ENCODE measurements around the gene LRBA. TPM values are rescaled to one million over a fixed set of nuclear protein-coding genes. Genes with fewer than 3 reads are reported as not detected.

Gene LRBA
- total and polyA plus RNA-seq, 9 donors = 9.7 to 49.2 (median 30.4) TPM

DNA sequence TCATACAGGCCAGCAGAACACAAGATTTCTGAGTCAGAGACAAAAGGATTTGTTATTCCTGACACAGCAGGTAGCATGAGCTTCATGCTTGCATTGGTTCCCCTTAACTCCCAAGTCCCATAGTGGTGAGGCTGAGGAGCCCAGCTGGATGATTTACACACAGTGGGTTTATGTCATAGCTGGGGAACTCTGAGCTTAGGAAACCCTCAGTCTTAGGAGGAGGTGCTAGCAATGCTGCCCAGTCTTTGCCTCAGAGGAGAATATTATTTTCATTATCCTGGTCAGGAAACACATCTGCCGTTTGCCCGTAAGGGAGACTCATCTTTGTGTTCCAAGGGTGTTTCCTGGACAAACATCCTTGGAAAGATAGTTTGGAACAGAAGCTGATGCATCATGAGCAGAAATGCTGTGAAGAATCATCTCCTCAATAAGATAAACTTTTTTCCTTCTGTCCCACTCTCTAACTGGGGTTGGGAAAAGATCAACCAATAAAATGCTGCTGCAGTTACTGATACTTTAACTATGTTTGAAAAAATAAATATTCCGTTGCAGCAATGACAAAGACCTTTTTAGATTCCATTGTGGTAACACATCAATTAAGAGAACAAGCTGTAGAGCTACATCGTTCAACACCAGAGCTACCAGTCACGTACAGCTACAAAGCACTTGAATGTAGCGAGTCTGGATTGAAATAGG is 790.0 kb downstream of the LRBA start:
- no peaks in the 10 kb centered on the region for H3K9me3 ChIP-seq
- no peaks in the 10 kb centered on the region for H3K36me3 ChIP-seq
- H3K27ac ChIP-seq = no peak overlapping the region
- intact Hi-C loops (cut with DNase I) = loop anchor here in 1 of 4 donors (10.0 kb wide), 1 partner anchor 210 kb away; no protein-coding TSS in a partner anchor
- TF ChIP-seq, protein P1, sequence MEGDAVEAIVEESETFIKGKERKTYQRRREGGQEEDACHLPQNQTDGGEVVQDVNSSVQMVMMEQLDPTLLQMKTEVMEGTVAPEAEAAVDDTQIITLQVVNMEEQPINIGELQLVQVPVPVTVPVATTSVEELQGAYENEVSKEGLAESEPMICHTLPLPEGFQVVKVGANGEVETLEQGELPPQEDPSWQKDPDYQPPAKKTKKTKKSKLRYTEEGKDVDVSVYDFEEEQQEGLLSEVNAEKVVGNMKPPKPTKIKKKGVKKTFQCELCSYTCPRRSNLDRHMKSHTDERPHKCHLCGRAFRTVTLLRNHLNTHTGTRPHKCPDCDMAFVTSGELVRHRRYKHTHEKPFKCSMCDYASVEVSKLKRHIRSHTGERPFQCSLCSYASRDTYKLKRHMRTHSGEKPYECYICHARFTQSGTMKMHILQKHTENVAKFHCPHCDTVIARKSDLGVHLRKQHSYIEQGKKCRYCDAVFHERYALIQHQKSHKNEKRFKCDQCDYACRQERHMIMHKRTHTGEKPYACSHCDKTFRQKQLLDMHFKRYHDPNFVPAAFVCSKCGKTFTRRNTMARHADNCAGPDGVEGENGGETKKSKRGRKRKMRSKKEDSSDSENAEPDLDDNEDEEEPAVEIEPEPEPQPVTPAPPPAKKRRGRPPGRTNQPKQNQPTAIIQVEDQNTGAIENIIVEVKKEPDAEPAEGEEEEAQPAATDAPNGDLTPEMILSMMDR (IDR thresholded peaks at IDR 0.05) = no peak
- no peak for TF ChIP-seq POLR2A (IDR thresholded peaks at IDR 0.05)
- TF ChIP-seq EP300 (IDR thresholded peaks at IDR 0.05) = no peak
- 63 to 73% (median 65%) methylated on average over 6 of the region's 6 CpGs for WGBS, 3 donors
- DNase-seq = no peak
- no peak overlapping the region for H3K4me3 ChIP-seq
- no peaks in the 10 kb centered on the region for H3K27me3 ChIP-seq
- peaks cover 3% of the 10 kb centered on the region for H3K4me1 ChIP-seq (ENCODE audit: insufficient read depth)

GRCh38 chr4:150219841-150220240 is 795.2 kb downstream of the LRBA start:
- intact Hi-C loops (cut with DNase I) = loop anchor here (10.0 kb wide), 3 partner anchors 145 to 215 kb away; partner anchors contain the start of gene DCLK2 (in 1 of the 4)
- Histone ChIP-seq H3K4me1 (ENCODE audit: insufficient read depth) (peaks cover 1% of the 10 kb centered on the region), H3K36me3 (no peaks in the 10 kb centered on the region), H3K4me3 (no peak overlapping the region), H3K9me3 (no peaks in the 10 kb centered on the region), H3K27ac (no peak overlapping the region), H3K27me3 (no peaks in the 10 kb centered on the region)
- TF ChIP-seq, protein P1 (IDR thresholded peaks at IDR 0.05) = no peak
- TF ChIP-seq POLR2A (IDR thresholded peaks at IDR 0.05) = no peak
- no peak for TF ChIP-seq EP300 (IDR thresholded peaks at IDR 0.05)
- no peak for DNase-seq
- WGBS, 3 donors = 43 to 59% (median 54%) methylated on average over 4 of the region's 4 CpGs

GRCh38 chr4:150218447-150218846 is 796.6 kb downstream of the LRBA start:
- DNase-seq = no peak
- no peaks in the 10 kb centered on the region for H3K36me3 ChIP-seq
- H3K9me3 ChIP-seq = no peaks in the 10 kb centered on the region
- no peak overlapping the region for H3K4me3 ChIP-seq
- H3K27me3 ChIP-seq = no peaks in the 10 kb centered on the region
- H3K27ac ChIP-seq = no peak overlapping the region
- intact Hi-C loops (cut with DNase I) = loop anchor here in 3 of 4 donors (10.0 kb wide), 3 partner anchors 144 to 214 kb away; partner anchors contain the start of gene DCLK2 (in 1 of the 3)
- H3K4me1 ChIP-seq (ENCODE audit: insufficient read depth) = peaks cover 1% of the 10 kb centered on the region
- TF ChIP-seq POLR2A (IDR thresholded peaks at IDR 0.05) (no peak), EP300 (IDR thresholded peaks at IDR 0.05) (no peak)
- TF ChIP-seq, protein P1 (IDR thresholded peaks at IDR 0.05) = no peak
- 96 to 100% (median 98%) methylated on average over 2 of the region's 2 CpGs for WGBS, 3 donors

DNA sequence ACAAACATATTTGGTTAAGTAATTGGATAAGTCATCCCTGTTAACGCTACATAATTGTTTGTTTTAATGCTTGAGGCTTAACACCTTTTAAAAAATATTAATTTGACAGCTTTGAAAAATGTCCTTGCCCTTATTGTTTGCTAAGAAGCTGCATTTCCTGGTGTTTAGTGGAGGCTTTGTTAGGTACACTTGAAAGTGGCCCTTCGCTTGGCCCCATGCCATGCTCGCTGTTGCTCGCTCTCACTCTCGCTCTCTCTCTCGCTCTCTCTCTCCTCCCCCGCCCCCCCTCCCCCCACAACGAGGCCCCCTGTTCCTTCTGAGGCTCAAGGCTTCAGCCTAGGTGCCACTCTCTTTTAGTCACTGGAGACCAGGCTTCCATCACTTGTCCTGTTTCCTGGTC is 797.3 kb downstream of the LRBA start:
- TF ChIP-seq EP300 (IDR thresholded peaks at IDR 0.05) (no peak), POLR2A (IDR thresholded peaks at IDR 0.05) (no peak)
- TF ChIP-seq, protein P1 (IDR thresholded peaks at IDR 0.05) = no peak
- no peaks in the 10 kb centered on the region for H3K9me3 ChIP-seq
- H3K4me3 ChIP-seq = no peak overlapping the region

More for the DNA sequence above, 797.3 kb downstream of the LRBA start:
- intact Hi-C loops (cut with DNase I) = loop anchor here in 3 of 4 donors (10.0 kb wide), 3 partner anchors 143 to 213 kb away; partner anchors contain the start of gene DCLK2 (in 1 of the 3)
- WGBS, 3 donors = 76 to 85% (median 79%) methylated on average over 8 of the region's 8 CpGs
- Histone ChIP-seq H3K36me3 (no peaks in the 10 kb centered on the region), H3K4me1 (ENCODE audit: insufficient read depth) (peaks cover 1% of the 10 kb centered on the region), H3K27me3 (no peaks in the 10 kb centered on the region), H3K27ac (no peak overlapping the region)
- no peak for DNase-seq

Measured in ovary (tissue), 9 donors.